ENCODE data around the gene AMOTL1.

- TF ChIP-seq ZNF274 (IDR thresholded peaks at IDR 0.05; ENCODE audit: low read depth, low read length) (no peak), YY1 (IDR thresholded peaks at IDR 0.05; ENCODE audit: insufficient read depth, insufficient read length) (no peak), SUZ12 (IDR thresholded peaks at IDR 0.05; ENCODE audit: extremely low read depth, insufficient read depth, insufficient read length) (no peak)
Measured at GRCh38 chr11:94771951-94772350, 3.8 kb downstream of the AMOTL1 start.
